NT2/D1 (cell line): ENCODE results near the gene LTC4S.

Experiments
- YY1 ChIP-seq: IDR thresholded peaks from 2 replicates; pipeline ENCODE4 v1.6.1; 2011; ENCODE audit not compliant: insufficient read length, insufficient read depth
- ZNF274 ChIP-seq: IDR thresholded peaks from 2 replicates; pipeline ENCODE4 v1.6.1; 2011; ENCODE audit warnings: mild to moderate bottlenecking, low read depth, low read length

DNA sequence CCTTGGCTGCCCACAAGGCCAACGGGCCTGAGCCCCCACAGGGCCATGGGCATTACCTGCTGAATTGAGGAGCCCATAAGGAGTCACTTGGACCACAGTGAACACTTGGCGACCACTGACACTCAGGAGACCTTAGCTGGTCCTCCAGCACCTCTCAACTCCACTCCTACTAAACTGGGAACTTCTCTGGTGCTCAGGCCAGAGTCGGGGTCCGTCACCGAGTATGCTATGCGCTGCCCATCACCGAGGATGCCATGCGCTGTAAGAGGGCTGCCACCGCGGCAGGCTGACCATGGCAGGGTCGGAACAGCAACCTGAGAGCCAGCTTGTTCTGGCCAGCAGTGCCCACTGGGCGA, 26.3 kb downstream of the LTC4S start:
- no peak for TF ChIP-seq YY1
- no peak for TF ChIP-seq ZNF274
